Stimulated activated CD8-positive, alpha-beta memory T cell treated with anti-CD3 and anti-CD28 coated beads, Interleukin-12 subunit alpha, Interleukin-12 subunit beta, amount 100 ng/mL, for 24 hours (primary cell): ENCODE data around the gene HSBP1.

Experiments used
- DNase-seq: peaks from one replicate; pipeline ENCODE4 v3.0.0-alpha.2; 2020; ENCODE audit errors: extremely low read depth

Gene HSBP1

GRCh38 chr16:83839561-83839960 is 31.8 kb downstream of the HSBP1 start:
- no peak for DNase-seq

- DNase-seq, result no peak
These were observed 32.4 kb downstream of the HSBP1 start for GRCh38 chr16:83840060-83840617.

GRCh38 chr16:83842291-83842690 is 34.5 kb downstream of the HSBP1 start:
- no peak for DNase-seq

- no peak for DNase-seq
These were observed 35.2 kb downstream of the HSBP1 start for GRCh38 chr16:83842756-83843507.

- DNase-seq, result no peak
These were observed 35.9 kb downstream of the HSBP1 start for GRCh38 chr16:83843657-83844056.

GRCh38 chr16:83845263-83845662 is 37.5 kb downstream of the HSBP1 start:
- no peak for DNase-seq

GRCh38 chr16:83847371-83848225 is 39.8 kb downstream of the HSBP1 start:
- DNase-seq, result no peak

GRCh38 chr16:83849421-83849820 is 41.6 kb downstream of the HSBP1 start:
- DNase-seq, result no peak

GRCh38 chr16:83850947-83851346 is 43.2 kb downstream of the HSBP1 start:
- no peak for DNase-seq

GRCh38 chr16:83851473-83851872 is 43.7 kb downstream of the HSBP1 start:
- DNase-seq, result no peak

GRCh38 chr16:83852774-83853173 is 45.0 kb downstream of the HSBP1 start:
- DNase-seq, result no peak

GRCh38 chr16:83853834-83854233 is 46.1 kb downstream of the HSBP1 start:
- DNase-seq, result no peak

GRCh38 chr16:83854420-83854819 is 46.6 kb downstream of the HSBP1 start:
- DNase-seq, result no peak

GRCh38 chr16:83856792-83857191 is 49.0 kb downstream of the HSBP1 start:
- DNase-seq, result no peak

- no peak for DNase-seq
These were observed 51.5 kb downstream of the HSBP1 start for GRCh38 chr16:83859265-83859664.

- no peak for DNase-seq
These were observed 54.9 kb downstream of the HSBP1 start for GRCh38 chr16:83862661-83863060.

- DNase-seq, result no peak
These were observed 55.9 kb downstream of the HSBP1 start for GRCh38 chr16:83863682-83864081.
